ENCODE measurements around the gene TMEM126A. TPM values are rescaled to one million over a fixed set of nuclear protein-coding genes. Genes with fewer than 3 reads are reported as not detected.

TMEM126A gene
- total and polyA plus RNA-seq, 4 experiments from 2014 or later: 17.4 to 70.0 (median 42.4) TPM

- Mint-ChIP-seq H3K36me3 (peaks cover 15 to 32% of the 10 kb centered on the region in 2 donors), H3K27ac (peak overlapping the region in 2 of 7 donors; percentile 7 to 53), H3K4me1 (peaks cover 8 to 12% (median 9%) of the 10 kb centered on the region in 4 donors), H3K27me3 (peaks cover 0 to 2% of the 10 kb centered on the region in 2 donors), H3K9me3 (no peaks in the 10 kb centered on the region), H3K4me3 (no peak overlapping the region)
- Histone ChIP-seq H3K9me3 (ENCODE audit: control insufficient read depth in 1 of 2, low read length in 2 of 2) (no peaks in the 10 kb centered on the region), H3K36me3 (ENCODE audit: insufficient read depth, low read length) (no peaks in the 10 kb centered on the region), H3K4me1 (ENCODE audit: insufficient read depth, low read length) (peaks cover 5% of the 10 kb centered on the region), H3K27me3 (ENCODE audit: insufficient read depth, low read length) (no peaks in the 10 kb centered on the region), H3K27ac (ENCODE audit: low read depth, low read length) (no peak overlapping the region), H3K4me3 (ENCODE audit: low read length in 2 of 2) (no peak overlapping the region)
- peak in 4 of 5 donors; percentile 40 to 57 (median 45) for DNase-seq
- intact Hi-C loops (cut with micrococcal nuclease): loop anchor here (1.0 to 10.0 kb wide), 7 partner anchors 58 to 499 kb away; no protein-coding TSS in a partner anchor
- ChIA-PET CTCF (ENCODE audit: partially characterized antibody) (interaction anchor here (0.7 to 5.6 kb wide), 15 partner anchors 8 to 306 kb away, joined by 3 to 49 read pairs (median 4); partner anchors contain the start of genes CCDC83 and CCDC89), POLR2A (ENCODE audit: partially characterized antibody) (interaction anchor here (0.6 to 1.5 kb wide), 4 partner anchors 29 to 160 kb away, joined by 3 to 5 read pairs (median 4); partner anchors contain the start of gene CREBZF)
Observed at GRCh38 chr11:85694385-85694980, 46.7 kb downstream of the TMEM126A start.

- peak overlapping the region in 1 of 7 donors; percentile 11 for H3K27ac Mint-ChIP-seq
- intact Hi-C loops (cut with micrococcal nuclease): loop anchor here (2.0 to 10.0 kb wide), 2 partner anchors 57 to 299 kb away; no protein-coding TSS in a partner anchor
Observed at GRCh38 chr11:85695546-85695945, 47.8 kb downstream of the TMEM126A start.

GRCh38 chr11:85697747-85698146 lies 50.0 kb downstream of the TMEM126A start:
- Mint-ChIP-seq H3K27me3 (no peaks in the 10 kb centered on the region), H3K36me3 (peaks cover 11 to 24% of the 10 kb centered on the region in 2 donors), H3K9me3 (no peaks in the 10 kb centered on the region), H3K4me3 (no peak overlapping the region), H3K27ac (peak overlapping the region in 3 of 7 donors; percentile 26 to 72 (median 32)), H3K4me1 (peaks cover 21 to 27% (median 23%) of the 10 kb centered on the region in 4 donors)
- Histone ChIP-seq H3K9me3 (ENCODE audit: control insufficient read depth in 1 of 2, low read length in 2 of 2) (no peaks in the 10 kb centered on the region), H3K4me3 (ENCODE audit: low read length in 2 of 2) (no peak overlapping the region), H3K27ac (ENCODE audit: low read depth, low read length) (no peak overlapping the region), H3K27me3 (ENCODE audit: insufficient read depth, low read length) (no peaks in the 10 kb centered on the region), H3K36me3 (ENCODE audit: insufficient read depth, low read length) (no peaks in the 10 kb centered on the region), H3K4me1 (ENCODE audit: insufficient read depth, low read length) (peaks cover 25% of the 10 kb centered on the region)
- intact Hi-C loops (cut with micrococcal nuclease): loop anchor here (10.0 kb wide), 1 partner anchor 297 kb away; no protein-coding TSS in a partner anchor
- ChIA-PET POLR2A (ENCODE audit: partially characterized antibody) (interaction anchor here (0.9 to 1.7 kb wide), 2 partner anchors 100 to 111 kb away, joined by 3 to 4 read pairs; no protein-coding TSS in a partner anchor), CTCF (ENCODE audit: partially characterized antibody) (interaction anchor here (1.0 to 4.2 kb wide), 6 partner anchors 9 to 594 kb away, joined by 3 to 20 read pairs (median 4); no protein-coding TSS in a partner anchor)
- no peak for DNase-seq

More at GRCh38 chr11:85695546-85695945, 47.8 kb downstream of the TMEM126A start:
- Mint-ChIP-seq H3K4me1 (peaks cover 18 to 23% (median 20%) of the 10 kb centered on the region in 4 donors), H3K27me3 (no peaks in the 10 kb centered on the region), H3K9me3 (no peaks in the 10 kb centered on the region), H3K36me3 (peaks cover 12 to 30% of the 10 kb centered on the region in 2 donors), H3K4me3 (no peak overlapping the region)
- no peaks in the 10 kb centered on the region for H3K36me3 ChIP-seq (ENCODE audit: insufficient read depth, low read length)
- POLR2A ChIA-PET (ENCODE audit: partially characterized antibody): interaction anchor here (0.9 to 1.6 kb wide), 3 partner anchors 30 to 159 kb away, joined by 3 to 5 read pairs (median 4); partner anchors contain the start of gene CREBZF
- H3K4me3 ChIP-seq (ENCODE audit: low read length in 2 of 2): no peak overlapping the region
- H3K27me3 ChIP-seq (ENCODE audit: insufficient read depth, low read length): no peaks in the 10 kb centered on the region
- no peak for DNase-seq
- peaks cover 16% of the 10 kb centered on the region for H3K4me1 ChIP-seq (ENCODE audit: insufficient read depth, low read length)
- CTCF ChIA-PET (ENCODE audit: partially characterized antibody): interaction anchor here (0.7 to 5.6 kb wide), 17 partner anchors 9 to 305 kb away, joined by 3 to 49 read pairs (median 4); partner anchors contain the start of genes CCDC83 and CCDC89
- no peak overlapping the region for H3K27ac ChIP-seq (ENCODE audit: low read depth, low read length)
- no peaks in the 10 kb centered on the region for H3K9me3 ChIP-seq (ENCODE audit: control insufficient read depth in 1 of 2, low read length in 2 of 2)

GRCh38 chr11:85698195-85698594 lies 50.4 kb downstream of the TMEM126A start:
- H3K9me3 Mint-ChIP-seq: no peaks in the 10 kb centered on the region
- ChIA-PET POLR2A (ENCODE audit: partially characterized antibody) (interaction anchor here (0.6 to 1.7 kb wide), 3 partner anchors 55 to 125 kb away, joined by 3 to 4 read pairs (median 4); no protein-coding TSS in a partner anchor), CTCF (ENCODE audit: partially characterized antibody) (interaction anchor here (0.8 to 4.2 kb wide), 8 partner anchors 9 to 593 kb away, joined by 3 to 20 read pairs (median 4); partner anchors contain the start of gene CCDC83)
- intact Hi-C loops (cut with micrococcal nuclease): loop anchor here (10.0 kb wide), 1 partner anchor 297 kb away; no protein-coding TSS in a partner anchor
- no peak overlapping the region for H3K4me3 ChIP-seq (ENCODE audit: low read length in 2 of 2)
- no peaks in the 10 kb centered on the region for H3K36me3 ChIP-seq (ENCODE audit: insufficient read depth, low read length)
- DNase-seq: no peak
- H3K4me1 Mint-ChIP-seq: peaks cover 21 to 29% (median 23%) of the 10 kb centered on the region in 4 donors
- H3K9me3 ChIP-seq (ENCODE audit: control insufficient read depth in 1 of 2, low read length in 2 of 2): no peaks in the 10 kb centered on the region
- no peak overlapping the region for H3K27ac ChIP-seq (ENCODE audit: low read depth, low read length)
- no peaks in the 10 kb centered on the region for H3K27me3 Mint-ChIP-seq
- no peak overlapping the region for H3K27ac Mint-ChIP-seq
- no peaks in the 10 kb centered on the region for H3K27me3 ChIP-seq (ENCODE audit: insufficient read depth, low read length)
- peaks cover 25% of the 10 kb centered on the region for H3K4me1 ChIP-seq (ENCODE audit: insufficient read depth, low read length)
- H3K4me3 Mint-ChIP-seq: no peak overlapping the region
- H3K36me3 Mint-ChIP-seq: peaks cover 15 to 21% of the 10 kb centered on the region in 2 donors

- Histone ChIP-seq H3K27ac (ENCODE audit: low read depth, low read length) (no peak overlapping the region), H3K27me3 (ENCODE audit: insufficient read depth, low read length) (no peaks in the 10 kb centered on the region), H3K36me3 (ENCODE audit: insufficient read depth, low read length) (no peaks in the 10 kb centered on the region), H3K4me3 (ENCODE audit: low read length in 2 of 2) (peak overlapping the region in 1 of 2 donors; percentile 7), H3K4me1 (ENCODE audit: insufficient read depth, low read length) (peaks cover 25% of the 10 kb centered on the region), H3K9me3 (ENCODE audit: control insufficient read depth in 1 of 2, low read length in 2 of 2) (no peaks in the 10 kb centered on the region)
- H3K27ac Mint-ChIP-seq: peak overlapping the region; percentile 40 to 87 (median 68)
- H3K27me3 Mint-ChIP-seq: no peaks in the 10 kb centered on the region
- H3K9me3 Mint-ChIP-seq: no peaks in the 10 kb centered on the region
- ChIA-PET POLR2A (ENCODE audit: partially characterized antibody) (interaction anchor here (0.6 to 1.8 kb wide), 9 partner anchors 9 to 163 kb away, joined by 3 to 5 read pairs (median 3); partner anchors contain the start of genes CCDC83, SYTL2 and TMEM126A), CTCF (ENCODE audit: partially characterized antibody) (interaction anchor here (1.3 to 4.2 kb wide), 4 partner anchors 13 to 155 kb away, joined by 3 to 20 read pairs (median 8); partner anchors contain the start of gene CCDC83)
- H3K4me1 Mint-ChIP-seq: peaks cover 21 to 32% (median 23%) of the 10 kb centered on the region in 4 donors
- intact Hi-C loops (cut with micrococcal nuclease): loop anchor here (2.0 to 10.0 kb wide), 2 partner anchors 51 to 295 kb away; no protein-coding TSS in a partner anchor
- H3K36me3 Mint-ChIP-seq: peaks cover 17 to 24% of the 10 kb centered on the region in 2 donors
- peak in 4 of 5 donors; percentile 32 to 53 (median 40) for DNase-seq
- H3K4me3 Mint-ChIP-seq: peak overlapping the region in 7 of 8 donors; percentile 32 to 72 (median 61)
Observed at GRCh38 chr11:85699957-85700741, 52.4 kb downstream of the TMEM126A start.

GRCh38 chr11:85704967-85705366 lies 57.2 kb downstream of the TMEM126A start:
- no peaks in the 10 kb centered on the region for H3K9me3 ChIP-seq (ENCODE audit: control insufficient read depth in 1 of 2, low read length in 2 of 2)
- Mint-ChIP-seq H3K4me1 (peaks cover 8 to 19% (median 11%) of the 10 kb centered on the region in 4 donors), H3K27ac (peak overlapping the region in 2 of 7 donors; percentile 2 to 44), H3K9me3 (no peaks in the 10 kb centered on the region), H3K4me3 (no peak overlapping the region), H3K36me3 (peaks cover 14 to 34% of the 10 kb centered on the region in 2 donors), H3K27me3 (no peaks in the 10 kb centered on the region)
- DNase-seq: no peak
- ChIA-PET POLR2A (ENCODE audit: partially characterized antibody) (no interaction called here), CTCF (ENCODE audit: partially characterized antibody) (no interaction called here)
- H3K27me3 ChIP-seq (ENCODE audit: insufficient read depth, low read length): no peaks in the 10 kb centered on the region
- no peaks in the 10 kb centered on the region for H3K36me3 ChIP-seq (ENCODE audit: insufficient read depth, low read length)
- no peak overlapping the region for H3K4me3 ChIP-seq (ENCODE audit: low read length in 2 of 2)
- no peak overlapping the region for H3K27ac ChIP-seq (ENCODE audit: low read depth, low read length)
- intact Hi-C loops (cut with micrococcal nuclease): no loop called here
- peaks cover 15% of the 10 kb centered on the region for H3K4me1 ChIP-seq (ENCODE audit: insufficient read depth, low read length)

Measured in CD4-positive, alpha-beta memory T cell (primary cell).